ENCODE data around the gene LFNG.
"Not testable (repeated sequence)": the region's sequence is repeated elsewhere in the genome, so short reads cannot be mapped to it uniquely, and the experiment has no call there.

LFNG gene

GRCh38 chr7:2553831-2554581, 34.4 kb downstream of the LFNG start:
- no peak for DNase-seq

DNA sequence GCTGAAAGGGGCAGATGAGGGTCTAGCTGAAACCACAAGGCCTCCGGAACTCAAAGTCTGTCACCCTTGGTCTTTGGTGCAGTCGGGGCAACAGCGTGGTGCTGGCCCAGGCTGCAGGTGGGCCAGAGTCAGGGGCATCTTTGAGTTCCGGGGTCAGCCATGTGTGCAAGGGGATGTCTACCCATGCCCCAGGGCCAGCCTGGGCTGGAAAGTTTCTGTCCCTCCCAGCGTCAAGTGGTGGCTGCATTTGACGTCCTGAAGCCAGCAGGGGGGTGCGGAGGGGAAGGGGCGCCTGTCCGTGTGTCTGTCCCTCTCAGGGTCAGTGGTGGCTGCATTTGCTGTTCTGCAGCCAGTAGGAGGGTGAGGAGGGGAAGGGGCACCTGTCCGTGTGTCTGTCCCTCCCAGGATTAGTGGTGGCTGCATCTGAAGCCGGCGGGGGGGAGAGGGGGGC, 35.1 kb downstream of the LFNG start:
- DNase-seq: no peak

- DNase-seq: peak; percentile 90
Measured at GRCh38 chr7:2555121-2556052, 35.8 kb downstream of the LFNG start, which contains the start of gene BRAT1. TSS of gene BRAT1 (minus strand) at chr7:2555524. CDS start at chr7:2554431, 1,093 bp downstream.

GRCh38 chr7:2558629-2559282, 39.2 kb downstream of the LFNG start, which contains the start of gene IQCE:
TSS of gene IQCE (plus strand) at chr7:2558979. CDS start at chr7:2559182, 203 bp downstream.
- peak; percentile 83 for DNase-seq

DNA sequence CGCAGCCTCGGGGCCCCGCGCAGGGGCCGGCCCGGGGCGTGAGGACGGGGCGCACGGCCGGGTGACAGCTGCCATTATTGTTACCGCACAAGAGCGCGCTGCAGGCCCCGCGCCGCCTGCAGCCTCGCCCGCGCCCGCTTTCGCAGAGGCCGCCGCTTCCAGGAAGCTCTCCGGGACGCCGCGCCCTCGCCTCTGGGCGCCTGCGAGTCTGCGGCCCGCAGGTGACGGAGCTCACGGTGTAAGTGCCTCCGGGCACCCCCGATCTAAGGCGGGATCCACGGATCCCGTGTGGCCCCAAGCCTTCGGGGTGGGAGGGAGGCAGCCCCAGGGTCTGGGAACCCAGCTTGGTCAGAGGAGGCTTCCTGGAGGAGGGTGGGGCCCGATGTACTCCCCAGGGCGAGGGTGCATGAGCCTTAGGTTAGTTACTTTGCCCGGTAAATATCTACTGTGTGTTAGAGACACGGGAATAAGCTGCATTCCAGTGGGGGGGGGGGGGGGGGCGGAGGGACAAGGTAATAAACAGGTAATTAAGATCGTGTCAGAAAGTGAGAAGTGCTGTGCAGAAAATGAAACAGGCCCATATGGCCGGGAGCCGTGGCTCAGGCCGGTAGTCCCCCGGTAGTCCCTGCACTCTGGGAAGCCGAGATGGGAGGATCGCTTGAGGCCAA, 39.8 kb downstream of the LFNG start:
- DNase-seq: no peak

- not testable (repeated sequence) for DNase-seq
Measured at GRCh38 chr7:2563955-2564354, 44.4 kb downstream of the LFNG start.

GRCh38 chr7:2564970-2565540, 45.5 kb downstream of the LFNG start:
- DNase-seq: no peak

GRCh38 chr7:2566348-2566889, 46.8 kb downstream of the LFNG start:
- no peak for DNase-seq

DNA sequence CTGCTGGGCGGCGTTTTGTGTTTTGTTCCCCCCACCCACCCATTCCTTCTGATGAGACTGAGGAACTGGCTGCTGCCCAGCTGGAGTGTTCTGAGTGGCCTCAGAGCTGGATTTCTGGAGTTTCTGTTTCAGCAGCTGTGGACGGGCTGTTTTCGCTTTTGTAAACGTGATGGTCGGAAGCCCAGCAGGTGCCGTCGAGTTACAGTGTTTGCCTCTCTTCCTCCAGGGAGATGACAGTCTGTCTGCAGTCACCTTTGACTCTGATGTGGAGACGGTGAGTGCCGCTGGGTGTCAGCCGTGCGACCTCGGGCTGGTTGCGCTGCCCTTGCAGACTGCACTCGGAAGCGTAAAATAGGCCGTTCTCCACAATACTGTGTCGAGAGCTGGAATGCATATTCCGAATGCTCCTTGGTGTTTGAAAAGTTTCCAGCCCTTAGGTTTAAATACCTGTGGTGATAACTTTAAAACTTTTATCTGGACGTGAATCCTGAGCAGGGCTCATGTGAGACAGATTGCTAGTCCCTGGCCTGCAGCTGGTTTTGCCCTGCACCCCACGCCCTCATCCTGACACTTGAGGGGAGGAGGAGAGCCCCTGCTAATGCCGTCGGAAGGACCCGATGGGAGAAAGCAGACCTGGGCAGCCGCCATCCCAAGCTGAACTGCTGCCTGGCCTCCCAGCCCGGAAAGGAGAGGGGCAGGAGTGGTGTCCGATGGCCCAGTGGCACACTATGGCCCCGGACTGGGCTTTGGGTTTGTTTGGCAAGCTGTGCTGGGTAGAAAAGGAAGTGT, 47.5 kb downstream of the LFNG start:
- peak; percentile 23 for DNase-seq

DNA sequence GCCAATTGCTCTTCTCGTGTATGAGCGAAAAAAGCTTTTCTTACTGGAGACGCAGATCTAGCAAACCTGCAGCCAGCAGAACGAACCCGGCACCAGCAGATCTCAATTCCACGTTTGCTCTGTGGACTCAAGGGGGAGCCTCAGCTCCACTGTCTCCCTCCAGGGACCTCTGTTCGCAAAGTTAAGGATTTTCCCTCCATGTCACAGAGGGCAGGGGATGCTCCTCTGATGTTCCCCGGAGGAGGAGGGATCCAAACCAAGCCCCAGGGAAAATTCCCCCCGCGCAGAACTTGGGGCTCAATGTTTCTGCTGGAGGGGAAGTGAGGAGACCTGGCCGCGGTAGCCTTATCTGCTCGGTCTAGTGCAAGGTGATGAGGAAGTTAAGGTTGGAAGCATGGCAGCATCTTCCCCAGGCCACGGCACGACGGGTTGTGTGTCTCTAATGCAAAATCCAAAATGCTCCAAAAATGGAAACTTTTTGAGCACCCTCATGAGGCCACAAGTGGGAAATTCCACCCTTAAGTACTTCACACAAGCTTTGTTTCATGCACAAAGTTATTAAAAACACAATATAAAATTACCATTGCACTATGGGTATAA, 48.2 kb downstream of the LFNG start:
- peak; percentile 50 for DNase-seq

DNA sequence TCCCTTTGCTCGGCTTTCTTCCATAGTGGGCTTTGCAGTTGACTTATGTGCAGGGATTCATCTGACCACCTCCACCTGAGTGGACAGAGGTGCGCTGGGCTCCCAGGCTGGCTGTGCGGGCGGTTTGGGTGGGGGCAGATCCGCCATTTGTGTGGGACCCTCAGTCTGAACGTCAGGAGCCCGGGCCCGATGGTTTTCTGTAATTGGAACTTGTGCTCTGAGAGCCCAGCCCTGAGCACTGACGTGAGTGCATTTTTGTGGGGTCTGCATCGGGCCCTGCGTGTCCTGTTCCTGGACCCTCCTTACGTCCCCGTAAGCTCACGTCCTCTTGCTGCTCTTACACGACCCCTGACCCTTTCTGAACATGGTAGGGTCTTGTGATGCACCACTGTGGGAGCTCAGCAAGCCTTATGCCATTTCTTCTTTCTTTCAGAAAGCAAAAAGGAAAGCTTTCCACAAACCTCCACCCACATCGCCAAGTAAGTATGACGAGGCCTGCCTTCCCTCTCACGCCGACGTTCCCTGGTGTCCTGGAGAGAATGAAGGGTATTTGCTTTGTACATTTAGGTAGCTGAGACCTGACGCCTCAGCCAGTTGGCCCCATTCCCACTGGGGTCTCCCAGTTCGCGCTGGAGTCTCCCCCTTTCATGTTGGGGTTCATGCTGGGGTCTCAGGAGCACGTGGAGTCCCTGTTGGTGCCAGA, 49.1 kb downstream of the LFNG start:
- no peak for DNase-seq

DNA sequence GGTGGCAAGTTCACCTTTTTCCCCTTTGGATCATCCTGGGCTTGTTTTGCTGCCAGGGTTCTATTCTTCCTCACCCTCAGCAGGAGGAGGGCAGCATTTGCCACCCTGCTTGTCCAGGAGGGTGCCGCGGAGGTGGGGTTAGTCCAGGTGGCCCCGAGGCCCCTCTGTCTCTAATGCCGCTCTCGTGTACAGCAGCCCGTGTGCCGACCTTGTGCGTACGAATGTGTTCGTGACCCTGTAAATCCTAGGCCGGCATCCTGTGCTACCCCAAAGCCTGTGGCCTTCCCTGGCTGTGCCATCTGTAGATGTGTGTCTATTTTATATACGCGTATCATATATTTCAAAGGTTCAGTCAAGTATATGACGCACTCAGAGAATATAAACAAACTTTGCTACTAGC, 49.8 kb downstream of the LFNG start:
- no peak for DNase-seq

DNA sequence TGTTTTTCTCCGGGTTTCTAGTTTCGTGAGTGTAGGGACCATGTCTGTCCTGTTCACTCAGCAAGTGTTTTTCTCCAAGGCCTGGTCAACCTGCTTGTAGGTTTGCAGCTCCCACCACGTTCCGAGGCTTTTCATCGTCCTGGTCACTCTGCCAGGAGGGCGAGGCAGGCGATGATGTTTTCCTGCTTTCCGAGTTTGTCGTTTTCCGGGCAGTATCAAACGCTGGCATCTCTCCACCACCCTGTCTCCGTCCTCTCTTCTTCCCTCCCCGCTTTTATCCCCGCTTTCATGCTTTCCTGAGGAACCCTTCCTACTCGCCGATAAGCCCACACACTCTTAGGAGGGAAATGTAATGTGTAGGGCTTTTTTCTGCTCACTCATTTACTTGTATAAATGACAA, 50.4 kb downstream of the LFNG start:
- DNase-seq: no peak

GRCh38 chr7:2571409-2571808, 51.8 kb downstream of the LFNG start:
- DNase-seq: no peak

DNA sequence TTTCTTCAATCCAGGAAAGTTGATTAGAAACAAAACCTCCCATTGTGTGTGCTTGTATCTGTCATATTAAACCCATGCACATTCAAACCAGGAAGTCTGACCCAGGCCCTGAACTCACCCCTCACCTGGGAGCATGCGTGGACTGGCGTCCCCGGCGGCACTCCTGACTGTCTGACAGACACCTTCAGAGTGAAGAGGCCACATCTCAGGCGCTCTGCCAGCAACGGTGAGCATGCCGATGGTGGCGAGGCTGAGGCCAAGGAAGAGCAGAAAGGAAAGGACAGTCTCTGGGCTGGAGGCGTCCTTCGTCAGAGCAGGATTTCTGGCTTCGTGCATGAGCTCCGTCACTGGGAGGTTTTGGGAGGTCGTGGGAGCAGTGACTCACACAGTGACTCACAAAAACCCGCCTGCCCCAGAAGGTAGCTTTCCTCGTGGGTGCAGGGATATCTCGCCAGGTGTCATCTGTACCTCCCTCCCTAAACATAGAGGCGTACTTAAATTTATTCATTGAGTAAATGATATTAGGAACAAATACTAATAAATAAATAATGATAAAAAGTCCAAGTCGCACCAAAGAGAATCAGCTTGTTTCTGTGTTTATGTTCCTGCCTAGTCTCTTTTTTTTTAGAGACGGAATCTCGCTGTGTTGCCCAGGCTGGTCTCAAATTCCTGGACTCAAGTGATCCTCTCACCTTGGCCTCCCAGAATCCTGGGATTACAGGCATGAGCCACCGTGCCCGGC, 52.7 kb downstream of the LFNG start:
- DNase-seq: no peak

GRCh38 chr7:2573761-2574160, 54.2 kb downstream of the LFNG start:
- DNase-seq: no peak

GRCh38 chr7:2575046-2575732, 55.6 kb downstream of the LFNG start:
- DNase-seq: no peak

DNA sequence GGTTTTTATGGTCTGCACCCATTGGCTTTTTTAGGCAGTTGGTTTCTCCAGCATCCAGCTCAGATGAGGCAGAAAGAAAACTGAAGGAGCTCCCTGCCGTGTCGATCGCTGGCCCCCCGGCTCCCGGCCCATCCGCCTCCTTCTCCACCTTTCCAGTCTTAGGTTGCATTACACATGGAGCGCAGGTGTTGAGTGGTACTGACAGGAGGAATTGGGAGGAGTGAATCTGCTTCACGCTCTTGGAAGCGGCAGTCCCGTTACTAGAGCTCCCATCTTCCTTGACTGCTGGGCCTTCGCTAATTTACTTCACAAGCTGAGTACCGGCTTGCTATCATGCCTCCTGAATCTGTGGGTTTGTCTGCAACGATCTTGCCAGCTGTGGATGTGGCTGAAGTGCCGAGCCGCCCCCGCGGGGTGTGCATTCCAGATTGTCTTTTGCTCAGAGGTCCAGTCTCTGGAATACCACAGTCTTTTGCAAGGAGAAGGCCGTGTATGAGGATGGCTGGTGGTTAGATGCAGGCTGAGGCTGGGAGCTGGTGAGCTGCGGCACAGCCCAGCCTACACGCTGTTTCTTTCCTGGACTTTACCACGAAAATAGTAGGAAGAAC, 56.3 kb downstream of the LFNG start:
- DNase-seq: peak; percentile 36
